GM23338 (cell line): ENCODE data around the gene ACAD10. TPM values are rescaled to one million over a fixed set of nuclear protein-coding genes. Genes with fewer than 3 reads are reported as not detected.
A peak's percentile ranks its signal among the peaks of the same experiment; 100 is the strongest.

ENCODE experiments used
- ATAC-seq: fragments of 200-7000 bp; cut with Tn5 transposase; 3 replicates; pipeline ENCODE4 v1.9.1; 2020
- DNase-seq: peaks from one replicate; pipeline ENCODE4 v3.0.0-alpha.2; 2015; ENCODE audit warnings: low spot score
- H2AFZ ChIP-seq: fragments of 200-600 bp; sonication (generic); 2 replicates; pipeline ENCODE4 v1.8.0; 2016; ENCODE audit warnings: antibody characterized with exemption, mild to moderate bottlenecking, moderate library complexity
- H3F3A ChIP-seq: fragments of 200-600 bp; sonication (generic); replicated peaks from 2 replicates; pipeline ENCODE4 v1.8.0; 2017; ENCODE audit warnings: antibody characterized with exemption, mixed run types, low read depth
- H3K27ac ChIP-seq: fragments of 200-600 bp; sonication (generic); 2 replicates; pipeline ENCODE4 v1.6.1; 2016; ENCODE audit warnings: low read depth
- H3K27me3 ChIP-seq: fragments of 200-600 bp; sonication (generic); 2 replicates; pipeline ENCODE4 v1.8.0; 2016; ENCODE audit warnings: mild to moderate bottlenecking, mixed run types, moderate library complexity; ENCODE audit not compliant: insufficient read depth
- H3K36me3 ChIP-seq: fragments of 200-600 bp; sonication (generic); 2 replicates; pipeline ENCODE4 v1.8.0; 2016; ENCODE audit warnings: mild to moderate bottlenecking; ENCODE audit not compliant: insufficient read depth
- H3K4me1 ChIP-seq: fragments of 200-600 bp; sonication (generic); 2 replicates; pipeline ENCODE4 v1.8.0; 2016; ENCODE audit warnings: mild to moderate bottlenecking, moderate library complexity; ENCODE audit not compliant: insufficient read depth
- H3K4me2 ChIP-seq: fragments of 200-600 bp; sonication (generic); 2 replicates; pipeline ENCODE4 v1.7.1; 2017; ENCODE audit warnings: mixed run types
- H3K4me3 ChIP-seq: fragments of 200-600 bp; sonication (generic); 2 replicates; pipeline ENCODE4 v1.6.1; 2016; ENCODE audit warnings: mixed run types
- H3K79me2 ChIP-seq: fragments of 200-600 bp; sonication (generic); replicated peaks from 2 replicates; pipeline ENCODE4 v1.8.0; 2017; ENCODE audit warnings: mild to moderate bottlenecking; ENCODE audit not compliant: insufficient read depth
- H3K9me2 ChIP-seq: fragments of 200-600 bp; sonication (generic); 2 replicates; pipeline ENCODE4 v1.8.0; 2017; ENCODE audit not compliant: insufficient read depth
- H4K20me1 ChIP-seq: fragments of 200-600 bp; sonication (generic); replicated peaks from 2 replicates; pipeline ENCODE4 v1.8.0; 2017; ENCODE audit warnings: mild to moderate bottlenecking; ENCODE audit not compliant: insufficient read depth
- H3K27ac Mint-ChIP-seq: 2 replicates; pipeline ENCODE4 v1.8.0; 2020; ENCODE audit warnings: inconsistent platforms, mild to moderate bottlenecking, moderate library complexity, mixed read lengths
- H3K27me3 Mint-ChIP-seq: 3 replicates; pipeline ENCODE4 v1.8.0; 2022; ENCODE audit warnings: low read depth, mild to moderate bottlenecking, moderate library complexity, mixed read lengths, inconsistent platforms; ENCODE audit not compliant: insufficient read depth, poor library complexity
- H3K36me3 Mint-ChIP-seq: 3 replicates; pipeline ENCODE4 v1.8.0; 2021; ENCODE audit warnings: low read depth, mild to moderate bottlenecking, inconsistent platforms, moderate library complexity, mixed read lengths
- H3K4me1 Mint-ChIP-seq: 3 replicates; pipeline ENCODE4 v1.8.0; 2020; ENCODE audit warnings: mild to moderate bottlenecking, inconsistent platforms, mixed read lengths
- H3K4me3 Mint-ChIP-seq: 3 replicates; pipeline ENCODE4 v1.8.0; 2021; ENCODE audit warnings: moderate library complexity, mild to moderate bottlenecking, inconsistent platforms, mixed read lengths
- H3K9me3 Mint-ChIP-seq: 3 replicates; pipeline ENCODE4 v1.8.0; 2020; ENCODE audit warnings: moderate library complexity, mild to moderate bottlenecking, inconsistent platforms, mixed read lengths
- CREB1 ChIP-seq: fragments of 250-450 bp; sonication (Bioruptor Pico); IDR thresholded peaks from 2 replicates; pipeline ENCODE4 v1.5.0; 2020; ENCODE audit warnings: low read depth, mild to moderate bottlenecking, moderate library complexity
- CTCF ChIP-seq, 2 experiments: fragments of 200-600 bp in 1 of 2; sonication (generic) in 1 of 2; conservative IDR thresholded peaks; 2 replicates each; pipeline versions ENCODE4 v1.5.1 to v1.6.1; 2016 to 2017; ENCODE audit warnings: antibody characterized with exemption in 2 of 2, low read depth in 2 of 2, mild to moderate bottlenecking in 2 of 2, moderate library complexity in 1 of 2
- EZH2 ChIP-seq: fragments of 200-600 bp; sonication (generic); IDR thresholded peaks from one replicate; pipeline ENCODE4 v1.8.0; 2017; ENCODE audit warnings: antibody characterized with exemption, mild to moderate bottlenecking, low read depth; ENCODE audit not compliant: unreplicated experiment
- JUNB ChIP-seq: IDR thresholded peaks from one replicate; pipeline ENCODE4 v1.6.1; 2016; ENCODE audit warnings: antibody characterized with exemption; ENCODE audit not compliant: unreplicated experiment
- NANOG ChIP-seq: IDR thresholded peaks from 2 replicates; pipeline ENCODE4 v1.6.1; 2016; ENCODE audit warnings: antibody characterized with exemption, borderline replicate concordance
- STAT1 ChIP-seq: IDR thresholded peaks from one replicate; pipeline ENCODE4 v1.6.1; 2016; ENCODE audit warnings: antibody characterized with exemption; ENCODE audit not compliant: unreplicated experiment
- ZNF114 ChIP-seq: fragments of 250-450 bp; sonication (Bioruptor Pico); IDR thresholded peaks from 2 replicates; pipeline ENCODE4 v1.5.0; 2020; ENCODE audit warnings: mild to moderate bottlenecking, moderate library complexity
- ZNF331 ChIP-seq: fragments of 250-450 bp; sonication (Bioruptor Pico); IDR thresholded peaks from 2 replicates; pipeline ENCODE4 v1.5.0; 2020; ENCODE audit warnings: low read depth, mild to moderate bottlenecking, moderate library complexity
- polyA plus RNA-seq: library from polyadenylated mRNA; unstranded; fragments of >200 nt; fragmentation: Nextera tagmentation; extraction: Ambion mirVana; gene quantifications from 2 replicates; pipeline ENCODE4 v1.2.1, GENCODE V29; 2016
- total RNA-seq: library from RNA; depleted of rRNA; stranded (reverse); fragments of >200 nt; shearing (Covaris generic); gene quantifications from 2 replicates; pipeline ENCODE4 v1.2.3, GENCODE V29; 2014
- TF ChIP-seq, protein P1 (sequence below): IDR thresholded peaks from 2 replicates; pipeline ENCODE4 v1.6.1; 2016; ENCODE audit warnings: antibody characterized with exemption
- TF ChIP-seq, protein P2 (sequence below): IDR thresholded peaks from one replicate; pipeline ENCODE4 v1.6.1; 2018; ENCODE audit warnings: antibody characterized with exemption; ENCODE audit not compliant: unreplicated experiment

Gene ACAD10
- total and polyA plus RNA-seq, 2 experiments from 2014 or later = 16.3 to 23.1 TPM

DNA sequence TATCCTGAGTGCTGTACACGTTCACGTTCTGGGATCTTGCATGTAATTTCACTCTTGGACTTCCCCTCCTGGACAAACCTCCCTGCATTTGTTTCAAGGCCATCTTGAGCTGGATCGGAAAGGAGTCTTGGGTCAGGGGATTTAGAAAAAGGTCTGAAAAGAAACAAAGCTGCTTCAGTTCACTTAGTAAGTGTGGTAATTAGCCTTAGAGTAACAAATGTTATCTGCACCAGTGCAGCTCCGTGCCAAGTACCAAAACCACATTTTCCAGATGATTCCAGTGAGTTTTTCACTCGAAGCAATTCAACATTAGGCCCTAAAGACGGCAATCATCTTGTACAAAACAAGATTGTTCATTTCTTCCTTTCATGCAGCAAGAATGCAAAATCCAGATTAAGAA is 47.3 kb upstream of the ACAD10 start:
- Histone ChIP-seq H4K20me1 (peaks cover 6% of the 10 kb centered on the region; the same call in 1 of the 2 replicates), H3K36me3 (peaks cover 3% of the 10 kb centered on the region; the same call in 1 of the 2 replicates), H3K27ac (peak overlapping the region; percentile 29; the same call in 1 of the 2 replicates), H3K9me2 (no peaks in the 10 kb centered on the region), H3K27me3 (no peaks in the 10 kb centered on the region), H3K79me2 (no peaks in the 10 kb centered on the region), H3F3A (peaks cover 13% of the 10 kb centered on the region; the same call in 1 of the 2 replicates), H2AFZ (no peak overlapping the region), H3K4me3 (no peak overlapping the region), H3K4me2 (no peak overlapping the region), H3K4me1 (peaks cover 19% of the 10 kb centered on the region)
- Mint-ChIP-seq H3K4me3 (no peak overlapping the region), H3K36me3 (peaks cover 14% of the 10 kb centered on the region; the same call in 1 of the 3 replicates), H3K27ac (no peak overlapping the region), H3K9me3 (no peaks in the 10 kb centered on the region), H3K27me3 (peaks cover 6% of the 10 kb centered on the region), H3K4me1 (peaks cover 22% of the 10 kb centered on the region)
- no peak for DNase-seq
- no peak for ATAC-seq
- TF ChIP-seq, protein P1, sequence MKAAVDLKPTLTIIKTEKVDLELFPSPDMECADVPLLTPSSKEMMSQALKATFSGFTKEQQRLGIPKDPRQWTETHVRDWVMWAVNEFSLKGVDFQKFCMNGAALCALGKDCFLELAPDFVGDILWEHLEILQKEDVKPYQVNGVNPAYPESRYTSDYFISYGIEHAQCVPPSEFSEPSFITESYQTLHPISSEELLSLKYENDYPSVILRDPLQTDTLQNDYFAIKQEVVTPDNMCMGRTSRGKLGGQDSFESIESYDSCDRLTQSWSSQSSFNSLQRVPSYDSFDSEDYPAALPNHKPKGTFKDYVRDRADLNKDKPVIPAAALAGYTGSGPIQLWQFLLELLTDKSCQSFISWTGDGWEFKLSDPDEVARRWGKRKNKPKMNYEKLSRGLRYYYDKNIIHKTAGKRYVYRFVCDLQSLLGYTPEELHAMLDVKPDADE = no peak
- TF ChIP-seq, protein P2, sequence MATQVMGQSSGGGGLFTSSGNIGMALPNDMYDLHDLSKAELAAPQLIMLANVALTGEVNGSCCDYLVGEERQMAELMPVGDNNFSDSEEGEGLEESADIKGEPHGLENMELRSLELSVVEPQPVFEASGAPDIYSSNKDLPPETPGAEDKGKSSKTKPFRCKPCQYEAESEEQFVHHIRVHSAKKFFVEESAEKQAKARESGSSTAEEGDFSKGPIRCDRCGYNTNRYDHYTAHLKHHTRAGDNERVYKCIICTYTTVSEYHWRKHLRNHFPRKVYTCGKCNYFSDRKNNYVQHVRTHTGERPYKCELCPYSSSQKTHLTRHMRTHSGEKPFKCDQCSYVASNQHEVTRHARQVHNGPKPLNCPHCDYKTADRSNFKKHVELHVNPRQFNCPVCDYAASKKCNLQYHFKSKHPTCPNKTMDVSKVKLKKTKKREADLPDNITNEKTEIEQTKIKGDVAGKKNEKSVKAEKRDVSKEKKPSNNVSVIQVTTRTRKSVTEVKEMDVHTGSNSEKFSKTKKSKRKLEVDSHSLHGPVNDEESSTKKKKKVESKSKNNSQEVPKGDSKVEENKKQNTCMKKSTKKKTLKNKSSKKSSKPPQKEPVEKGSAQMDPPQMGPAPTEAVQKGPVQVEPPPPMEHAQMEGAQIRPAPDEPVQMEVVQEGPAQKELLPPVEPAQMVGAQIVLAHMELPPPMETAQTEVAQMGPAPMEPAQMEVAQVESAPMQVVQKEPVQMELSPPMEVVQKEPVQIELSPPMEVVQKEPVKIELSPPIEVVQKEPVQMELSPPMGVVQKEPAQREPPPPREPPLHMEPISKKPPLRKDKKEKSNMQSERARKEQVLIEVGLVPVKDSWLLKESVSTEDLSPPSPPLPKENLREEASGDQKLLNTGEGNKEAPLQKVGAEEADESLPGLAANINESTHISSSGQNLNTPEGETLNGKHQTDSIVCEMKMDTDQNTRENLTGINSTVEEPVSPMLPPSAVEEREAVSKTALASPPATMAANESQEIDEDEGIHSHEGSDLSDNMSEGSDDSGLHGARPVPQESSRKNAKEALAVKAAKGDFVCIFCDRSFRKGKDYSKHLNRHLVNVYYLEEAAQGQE = no peak
- TF ChIP-seq CREB1 (no peak), EZH2 (no peak), STAT1 (no peak), ZNF331 (CRISPR knock-in tag) (no peak), NANOG (no peak), ZNF114 (CRISPR knock-in tag) (no peak), CTCF (conservative IDR thresholded peaks at IDR 0.05; ENCODE audit: low read depth in 2 of 2) (no peak)

GRCh38 chr12:111640506-111640905 is 45.3 kb upstream of the ACAD10 start:
- peaks cover 6% of the 10 kb centered on the region for H3K27me3 Mint-ChIP-seq
- Histone ChIP-seq H3K4me1 (peaks cover 19% of the 10 kb centered on the region; the same call in 1 of the 2 replicates), H3K4me3 (no peak overlapping the region), H2AFZ (no peak overlapping the region), H3K79me2 (no peaks in the 10 kb centered on the region), H3K36me3 (peaks cover 3% of the 10 kb centered on the region), H3K4me2 (no peak overlapping the region), H3K27ac (no peak overlapping the region), H3F3A (peaks cover 10% of the 10 kb centered on the region; the same call in 1 of the 2 replicates), H4K20me1 (peaks cover 6% of the 10 kb centered on the region; the same call in 1 of the 2 replicates), H3K9me2 (no peaks in the 10 kb centered on the region), H3K27me3 (no peaks in the 10 kb centered on the region)
- H3K4me3 Mint-ChIP-seq = no peak overlapping the region
- no peaks in the 10 kb centered on the region for H3K9me3 Mint-ChIP-seq
- H3K27ac Mint-ChIP-seq = no peak overlapping the region
- ATAC-seq (no peak), DNase-seq (no peak)
- TF ChIP-seq, protein P2 = no peak
- TF ChIP-seq JUNB (no peak), ZNF331 (CRISPR knock-in tag) (no peak)
- H3K4me1 Mint-ChIP-seq = peaks cover 18% of the 10 kb centered on the region
- H3K36me3 Mint-ChIP-seq = peaks cover 27% of the 10 kb centered on the region
